Measurements from ENCODE around the gene DSC3. TPM values are rescaled to one million over a fixed set of nuclear protein-coding genes. Genes with fewer than 3 reads are reported as not detected.
A peak's percentile ranks its signal among the peaks of the same experiment; 100 is the strongest.
"Not testable (repeated sequence)": the region's sequence is repeated elsewhere in the genome, so short reads cannot be mapped to it uniquely, and the experiment has no call there.

DSC3 gene
- total RNA-seq, 1 donor from 2014 or later = 0.85 TPM

DNA sequence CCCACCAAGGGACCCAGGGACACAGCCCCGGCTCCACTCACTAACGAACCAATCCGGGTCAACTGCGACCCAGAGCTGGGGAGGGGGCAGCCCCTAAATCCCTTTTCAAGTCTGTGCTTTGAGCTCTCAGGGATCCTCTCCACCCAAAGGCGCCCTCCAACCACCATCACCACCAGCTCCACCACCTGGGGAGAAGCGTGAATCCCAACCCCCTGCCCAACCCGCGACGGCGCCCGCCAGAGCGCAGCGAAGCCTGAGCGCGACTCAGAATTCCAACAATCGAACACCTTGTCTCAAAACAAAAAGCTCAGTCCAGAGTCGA lies 497 bp downstream of the DSC3 start:
- Histone ChIP-seq H3K4me3 (peak overlapping the region; percentile 21 to 50), H3K36me3 (no peaks in the 10 kb centered on the region), H3K4me1 (no peaks in the 10 kb centered on the region), H3K27me3 (peaks cover 11% of the 10 kb centered on the region), H3K27ac (no peak overlapping the region), H3K9me3 (no peaks in the 10 kb centered on the region)
- no peak for DNase-seq (ENCODE audit: low spot score in 2 of 2)
- intact Hi-C loops (cut with DNase I) = no loop called here
- TF ChIP-seq, protein P1, sequence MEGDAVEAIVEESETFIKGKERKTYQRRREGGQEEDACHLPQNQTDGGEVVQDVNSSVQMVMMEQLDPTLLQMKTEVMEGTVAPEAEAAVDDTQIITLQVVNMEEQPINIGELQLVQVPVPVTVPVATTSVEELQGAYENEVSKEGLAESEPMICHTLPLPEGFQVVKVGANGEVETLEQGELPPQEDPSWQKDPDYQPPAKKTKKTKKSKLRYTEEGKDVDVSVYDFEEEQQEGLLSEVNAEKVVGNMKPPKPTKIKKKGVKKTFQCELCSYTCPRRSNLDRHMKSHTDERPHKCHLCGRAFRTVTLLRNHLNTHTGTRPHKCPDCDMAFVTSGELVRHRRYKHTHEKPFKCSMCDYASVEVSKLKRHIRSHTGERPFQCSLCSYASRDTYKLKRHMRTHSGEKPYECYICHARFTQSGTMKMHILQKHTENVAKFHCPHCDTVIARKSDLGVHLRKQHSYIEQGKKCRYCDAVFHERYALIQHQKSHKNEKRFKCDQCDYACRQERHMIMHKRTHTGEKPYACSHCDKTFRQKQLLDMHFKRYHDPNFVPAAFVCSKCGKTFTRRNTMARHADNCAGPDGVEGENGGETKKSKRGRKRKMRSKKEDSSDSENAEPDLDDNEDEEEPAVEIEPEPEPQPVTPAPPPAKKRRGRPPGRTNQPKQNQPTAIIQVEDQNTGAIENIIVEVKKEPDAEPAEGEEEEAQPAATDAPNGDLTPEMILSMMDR (IDR thresholded peaks at IDR 0.05) = no peak

- Histone ChIP-seq H3K27me3 (peaks cover 11% of the 10 kb centered on the region), H3K27ac (no peak overlapping the region), H3K4me3 (peak overlapping the region; percentile 30 to 42), H3K9me3 (no peaks in the 10 kb centered on the region), H3K36me3 (no peaks in the 10 kb centered on the region), H3K4me1 (no peaks in the 10 kb centered on the region)
- DNase-seq (ENCODE audit: low spot score in 2 of 2) = no peak
- intact Hi-C loops (cut with DNase I) = no loop called here
- TF ChIP-seq, protein P1 (IDR thresholded peaks at IDR 0.05) = no peak
Observed at GRCh38 chr18:31041271-31042083, 1.1 kb downstream of the DSC3 start.

GRCh38 chr18:31040686-31041270 lies 1.8 kb downstream of the DSC3 start:
- peaks cover 11% of the 10 kb centered on the region for H3K27me3 ChIP-seq
- H3K4me1 ChIP-seq = no peaks in the 10 kb centered on the region
- H3K9me3 ChIP-seq = no peaks in the 10 kb centered on the region
- DNase-seq (ENCODE audit: low spot score in 2 of 2) = no peak
- intact Hi-C loops (cut with DNase I) = no loop called here
- no peaks in the 10 kb centered on the region for H3K36me3 ChIP-seq
- H3K27ac ChIP-seq = no peak overlapping the region
- TF ChIP-seq, protein P1 (IDR thresholded peaks at IDR 0.05) = no peak
- H3K4me3 ChIP-seq = peak overlapping the region in 1 of 2 donors; percentile 30

DNA sequence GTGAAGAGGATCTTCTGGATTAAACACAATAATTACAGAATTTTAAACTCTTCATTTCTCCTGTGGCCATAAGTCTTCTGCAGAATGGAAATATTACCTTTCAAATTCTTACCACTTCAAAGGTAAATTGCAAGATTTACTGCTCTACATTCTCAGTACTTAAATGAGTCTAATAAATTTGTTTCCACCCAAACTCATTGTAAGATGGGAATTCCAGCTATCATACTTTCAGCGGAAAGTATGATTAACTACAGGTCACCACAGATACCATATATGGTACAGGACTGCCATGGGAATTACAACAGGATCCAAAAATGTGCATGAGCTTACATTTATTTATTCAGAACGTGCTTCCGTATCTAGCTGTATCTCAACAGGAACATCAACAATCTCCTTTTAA lies 3.1 kb downstream of the DSC3 start:
- Histone ChIP-seq H3K27ac (no peak overlapping the region), H3K9me3 (no peaks in the 10 kb centered on the region), H3K4me1 (no peaks in the 10 kb centered on the region), H3K27me3 (peaks cover 11% of the 10 kb centered on the region), H3K4me3 (no peak overlapping the region), H3K36me3 (no peaks in the 10 kb centered on the region)
- TF ChIP-seq, protein P1 (IDR thresholded peaks at IDR 0.05) = no peak
- intact Hi-C loops (cut with DNase I) = no loop called here
- DNase-seq (ENCODE audit: low spot score in 2 of 2) = no peak

GRCh38 chr18:31037686-31038085 lies 4.9 kb downstream of the DSC3 start:
- H3K9me3 ChIP-seq; H3K36me3 ChIP-seq; DNase-seq (ENCODE audit: low spot score in 2 of 2); H3K4me3 ChIP-seq; intact Hi-C loops (cut with DNase I); H3K27ac ChIP-seq; H3K4me1 ChIP-seq: not testable (repeated sequence)
- peaks cover 11% of the 10 kb centered on the region for H3K27me3 ChIP-seq

- intact Hi-C loops (cut with DNase I) = no loop called here
- Histone ChIP-seq H3K36me3 (no peaks in the 10 kb centered on the region), H3K9me3 (peaks cover 0 to 3% of the 10 kb centered on the region in 2 donors), H3K4me1 (no peaks in the 10 kb centered on the region), H3K4me3 (no peak overlapping the region), H3K27me3 (no peaks in the 10 kb centered on the region), H3K27ac (no peak overlapping the region)
- TF ChIP-seq, protein P1 (IDR thresholded peaks at IDR 0.05) = no peak
- DNase-seq (ENCODE audit: low spot score in 2 of 2) = no peak
Observed at GRCh38 chr18:31034541-31034940, 8.0 kb downstream of the DSC3 start.

Measured in ascending aorta (tissue), 2 donors.